Breast epithelium (tissue), 3 donors: ENCODE data around the gene CFAP91.

Experiments
- CTCF ChIP-seq, 3 donors: fragments of 450-650 bp; IDR thresholded peaks; one replicate each; pipeline ENCODE4 v1.5.1; 2016 to 2017; ENCODE audit warnings: antibody characterized with exemption in 3 of 3, mild to moderate bottlenecking in 3 of 3, moderate library complexity in 3 of 3
- POLR2A ChIP-seq: fragments of 450-650 bp; IDR thresholded peaks from one replicate; pipeline ENCODE4 v1.6.1; 2016; ENCODE audit warnings: antibody characterized with exemption, mild to moderate bottlenecking, moderate library complexity

GRCh38 chr3:119679874-119680273 is 22.9 kb upstream of the CFAP91 start:
- TF ChIP-seq CTCF (IDR thresholded peaks at IDR 0.05) (no peak), POLR2A (no peak)
